Endothelial cell of hepatic sinusoid (primary cell): ENCODE measurements around the gene ZSCAN1.

Source experiments
- in situ Hi-C: cut with HindIII; loops from 2 replicates; pipeline ENCODE4 v1.10.0; 2017; ENCODE audit warnings: low sequenced_read_pairs

Gene ZSCAN1

GRCh38 chr19:58083021-58083420 is 49.2 kb downstream of the ZSCAN1 start:
- in situ Hi-C loops = no loop called here

DNA sequence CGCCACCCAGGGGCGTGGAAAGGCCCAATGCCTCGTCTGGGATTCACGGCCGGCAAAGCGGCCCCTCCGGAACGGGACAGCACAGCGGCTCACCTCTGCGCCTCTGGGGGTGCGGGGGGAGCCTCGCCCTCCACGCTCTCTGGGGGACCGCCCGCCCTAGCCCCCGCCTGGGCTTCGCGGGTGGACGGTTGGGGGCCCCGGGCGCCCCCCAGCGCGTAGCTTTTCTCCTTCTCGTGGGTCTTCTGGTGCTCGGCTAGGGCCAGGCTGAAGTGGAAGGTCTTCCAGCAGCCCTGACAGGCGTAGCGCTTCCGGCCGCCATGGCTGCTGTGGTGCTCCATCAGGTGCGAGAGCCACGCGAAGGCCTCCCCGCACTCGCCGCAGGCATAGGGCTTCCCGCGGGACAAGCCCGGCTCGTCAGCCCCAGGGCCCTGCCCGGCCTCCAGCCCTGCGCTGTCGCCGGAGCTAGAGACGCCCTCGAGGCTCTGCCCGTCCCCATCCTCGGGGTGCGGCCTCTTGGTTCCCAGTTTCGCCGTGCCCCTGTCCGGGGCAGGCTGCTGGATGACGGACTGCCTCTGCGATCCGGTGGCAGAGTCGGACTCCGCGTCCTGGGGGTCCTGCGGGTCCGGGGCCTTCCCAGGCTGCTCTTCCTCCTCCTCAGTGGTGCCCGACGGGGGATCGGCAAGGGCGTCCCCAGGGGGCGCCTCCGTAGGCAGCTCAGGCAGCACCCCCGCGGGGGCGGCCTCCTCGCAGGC is 50.9 kb downstream of the ZSCAN1 start:
- in situ Hi-C loops = no loop called here

DNA sequence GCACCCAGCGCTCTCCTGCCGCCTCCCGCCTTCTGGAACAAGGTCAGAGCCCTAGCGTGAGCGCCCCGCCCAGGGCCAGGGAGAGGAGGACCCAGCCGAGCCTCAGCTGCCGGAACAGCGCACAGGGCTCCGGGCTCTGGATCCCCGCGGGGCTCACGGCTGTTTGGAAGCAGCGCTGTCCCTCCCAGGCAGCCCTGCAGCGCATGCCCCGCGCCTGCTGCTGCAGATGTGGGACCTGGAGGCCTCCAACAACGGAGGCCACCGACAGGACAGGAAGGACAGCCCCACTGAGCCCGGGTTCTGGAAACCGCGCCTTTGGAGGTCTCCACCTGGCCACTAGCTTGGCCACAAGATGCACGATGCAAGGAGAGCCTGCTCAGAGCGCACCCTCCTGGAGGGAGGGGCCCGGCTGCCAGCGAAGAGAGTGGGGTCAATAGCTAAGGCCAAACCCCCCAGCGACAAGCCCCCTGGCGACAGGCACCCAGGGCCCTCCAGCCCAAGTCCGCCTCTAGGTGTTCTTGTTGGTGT is 51.6 kb downstream of the ZSCAN1 start:
- in situ Hi-C loops = no loop called here

DNA sequence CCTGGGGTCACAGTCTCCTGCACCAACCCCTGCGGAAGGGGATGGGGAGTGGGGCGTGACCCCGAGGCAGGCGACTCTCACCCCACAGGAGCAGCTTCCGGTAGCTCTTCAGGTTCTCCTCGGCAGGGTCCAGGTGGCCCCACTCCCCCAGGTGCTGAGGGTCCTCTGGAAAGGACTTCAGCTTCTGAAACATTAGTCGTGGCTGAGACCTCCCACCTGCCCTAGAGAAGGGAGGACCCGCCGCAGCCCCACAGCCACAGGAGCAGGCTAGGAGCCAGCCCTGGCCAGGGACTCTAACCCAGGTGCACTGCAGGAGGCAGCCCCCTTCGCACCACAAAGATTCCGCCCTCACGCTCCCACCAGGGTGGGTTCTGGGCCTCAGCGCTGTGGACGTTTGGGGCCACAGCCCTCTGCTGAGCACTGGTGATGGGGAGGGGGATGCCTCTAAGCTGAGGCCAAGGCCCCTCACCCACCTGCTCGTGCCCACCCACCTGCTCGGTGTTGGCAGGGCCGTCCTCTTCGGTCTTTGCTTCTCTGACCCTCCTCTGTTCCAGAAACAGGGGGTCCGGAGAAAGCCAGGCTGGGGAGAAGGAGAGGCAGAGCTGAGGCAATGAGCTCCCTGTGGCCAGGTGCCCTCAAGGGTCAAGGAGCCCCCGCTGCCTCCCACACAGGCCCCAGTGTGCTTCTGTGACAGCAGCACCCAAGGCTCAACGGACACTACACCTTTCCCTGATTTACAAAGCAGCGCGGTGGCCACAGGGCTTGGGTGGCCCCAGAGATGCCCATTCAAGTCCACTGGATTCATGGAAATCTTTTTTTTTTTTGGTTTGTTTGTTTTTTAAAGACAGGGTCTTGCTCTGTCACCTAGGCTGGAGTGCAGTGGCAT is 53.2 kb downstream of the ZSCAN1 start:
- in situ Hi-C loops = no loop called here

DNA sequence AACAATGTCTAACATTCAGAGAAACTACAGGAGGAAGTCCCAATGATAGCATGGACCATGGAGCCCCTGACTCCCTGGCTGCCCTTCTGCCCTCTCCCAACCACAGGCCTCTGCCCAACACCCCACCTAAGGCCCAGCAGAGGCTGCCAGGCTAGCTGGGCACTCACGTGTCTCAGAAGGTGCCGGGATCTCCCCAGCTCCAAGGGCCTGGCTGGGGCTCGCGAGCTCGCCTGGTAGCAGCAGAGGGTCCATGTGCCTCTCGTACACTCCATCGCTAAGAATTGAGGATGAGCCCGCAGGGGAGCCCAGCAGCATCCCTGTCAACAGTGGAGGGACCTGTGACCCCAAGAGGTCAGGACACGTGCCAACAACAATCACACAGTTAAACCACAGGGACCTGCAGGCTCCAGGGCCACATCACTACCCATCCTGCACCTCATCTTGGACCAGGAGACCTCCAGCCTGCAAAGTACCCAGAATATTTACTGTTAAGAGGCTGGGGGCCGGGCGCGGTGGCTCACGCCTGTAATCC is 54.8 kb downstream of the ZSCAN1 start:
- in situ Hi-C loops = no loop called here

GRCh38 chr19:58089846-58090245 is 56.0 kb downstream of the ZSCAN1 start:
- in situ Hi-C loops = no loop called here

- in situ Hi-C loops = no loop called here
Measured at GRCh38 chr19:58091251-58091995, 57.6 kb downstream of the ZSCAN1 start.

DNA sequence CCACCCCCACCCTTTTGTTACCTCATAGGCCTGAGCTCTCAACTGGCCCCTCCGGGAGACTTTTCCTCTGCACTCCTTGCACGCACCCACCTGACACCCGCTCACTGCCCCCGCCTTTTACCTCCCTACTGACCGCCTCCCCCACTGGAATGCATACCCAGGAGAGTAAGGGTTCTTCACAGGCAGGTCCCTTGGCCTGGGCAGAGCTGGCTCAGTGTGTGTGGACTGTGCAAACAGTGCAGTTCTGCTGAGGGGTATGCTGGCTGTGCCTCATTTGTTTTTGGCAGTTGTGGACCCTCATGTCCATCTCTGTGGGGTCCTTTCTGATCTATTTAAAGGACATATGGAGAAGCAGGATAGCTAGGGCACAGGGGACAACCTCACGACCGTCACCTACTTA is 59.2 kb downstream of the ZSCAN1 start:
- in situ Hi-C loops = no loop called here

- in situ Hi-C loops = no loop called here
Measured at GRCh38 chr19:58095328-58095727, 61.5 kb downstream of the ZSCAN1 start.

DNA sequence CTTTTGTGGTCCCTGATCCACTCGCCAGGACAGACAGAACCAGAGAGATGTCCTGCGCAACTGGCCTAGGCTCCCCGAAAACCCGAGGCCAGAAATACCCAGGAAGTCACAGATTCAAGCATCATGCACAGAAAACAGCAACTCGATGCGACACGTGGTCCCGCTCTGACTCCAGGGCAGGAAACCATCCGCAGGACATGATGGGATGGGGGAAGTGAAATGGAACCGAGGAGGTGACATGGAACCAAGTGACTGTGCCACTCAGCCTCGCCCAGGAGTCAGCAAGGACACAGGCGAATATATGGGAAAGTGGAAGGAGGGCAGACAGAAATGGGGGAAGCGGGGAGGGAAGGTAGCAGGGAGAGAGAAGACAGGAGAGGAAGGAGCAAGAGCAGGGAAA is 63.1 kb downstream of the ZSCAN1 start:
- in situ Hi-C loops = no loop called here

- in situ Hi-C loops = no loop called here
Measured at GRCh38 chr19:58097349-58097748, 63.5 kb downstream of the ZSCAN1 start.

DNA sequence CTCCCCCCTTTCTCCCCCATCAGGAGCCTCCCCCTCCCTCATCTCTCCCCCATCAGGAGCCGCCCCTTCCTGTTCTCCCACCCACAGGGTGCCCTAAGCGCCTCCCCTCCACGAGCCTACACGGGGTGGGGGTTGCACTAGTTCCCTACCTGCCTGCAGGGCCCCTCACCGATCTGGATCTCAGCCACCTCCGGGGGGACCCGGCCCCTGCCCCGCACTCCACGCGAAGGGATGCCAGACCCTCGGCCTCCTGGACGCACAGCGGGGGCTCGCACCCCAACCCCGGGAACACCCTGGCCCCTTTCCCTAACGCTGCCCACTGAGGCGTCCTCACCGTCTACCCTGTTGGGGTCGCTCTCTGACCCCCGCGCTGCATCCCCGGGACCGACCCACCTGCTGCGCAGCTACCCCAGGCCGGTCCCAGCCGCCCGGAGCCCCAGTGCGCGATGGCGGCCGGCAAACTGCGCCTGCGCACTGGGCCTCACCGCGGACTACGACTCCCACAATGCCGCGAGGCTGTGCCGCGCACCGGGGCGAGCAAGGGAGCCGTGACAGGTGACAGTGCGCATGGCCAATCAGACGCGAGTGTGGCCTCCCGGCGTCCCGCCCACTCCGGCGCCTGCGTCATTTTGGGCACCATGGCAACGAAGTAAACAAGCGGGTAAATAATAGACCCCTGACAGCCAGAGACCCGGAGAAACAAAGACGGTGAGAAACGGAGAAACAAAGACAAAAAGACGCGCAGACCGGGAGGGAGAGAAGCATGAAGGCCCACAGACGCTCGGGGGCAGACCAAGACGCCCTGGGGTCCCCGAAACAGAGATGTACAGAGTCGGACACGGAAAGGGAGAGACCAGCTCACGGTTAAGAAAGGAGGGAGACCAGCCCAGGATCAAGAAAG is 64.2 kb downstream of the ZSCAN1 start, which contains the start of gene ZSCAN18:
Gene ZSCAN18, minus strand, starts transcription at position 451 of the 901 bp plus-strand sequence. CDS start 7,964 bp downstream, outside the sequence.
- in situ Hi-C loops = no loop called here

DNA sequence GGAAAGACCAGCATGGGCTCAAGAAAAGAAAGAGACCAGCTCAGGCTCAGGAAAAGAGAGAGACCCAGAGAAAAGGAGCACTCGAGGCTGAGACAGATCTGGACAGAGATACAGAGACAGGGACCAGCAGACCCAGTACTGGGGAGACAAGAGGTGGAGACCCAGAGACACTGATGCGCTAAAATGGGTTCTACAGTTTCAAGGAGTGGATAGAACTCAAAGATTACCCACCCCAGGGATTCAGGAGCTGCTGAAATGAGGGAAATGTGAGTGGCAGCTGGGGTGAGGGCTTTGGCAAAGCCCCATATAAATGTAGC is 64.8 kb downstream of the ZSCAN1 start:
- in situ Hi-C loops = no loop called here
